Ovary (tissue), 3 donors: ENCODE data around the gene COX7B.
"Not testable (repeated sequence)": the region's sequence is repeated elsewhere in the genome, so short reads cannot be mapped to it uniquely, and the experiment has no call there.

Experiments
- EP300 ChIP-seq: sonication (generic); formaldehyde crosslinking; IDR thresholded peaks from one replicate; pipeline ENCODE4 v1.6.1; 2017; ENCODE audit warnings: antibody characterized with exemption
- POLR2A ChIP-seq: fragments of 450-650 bp; IDR thresholded peaks from one replicate; pipeline ENCODE4 v1.6.1; 2017; ENCODE audit warnings: antibody characterized with exemption, mild to moderate bottlenecking, moderate library complexity
- TF ChIP-seq, protein P1 (sequence below), 3 donors: fragments of 450-650 bp in 2 of 3; fragments of 200-600 bp in 1 of 3; IDR thresholded peaks; one replicate each; pipeline versions ENCODE4 v1.5.1 to v1.8.0; 2016 to 2022; ENCODE audit warnings: antibody characterized with exemption in 3 of 3, mild to moderate bottlenecking in 1 of 3
- donor health status: DM: no; HTN: no; CAD: no.

DNA sequence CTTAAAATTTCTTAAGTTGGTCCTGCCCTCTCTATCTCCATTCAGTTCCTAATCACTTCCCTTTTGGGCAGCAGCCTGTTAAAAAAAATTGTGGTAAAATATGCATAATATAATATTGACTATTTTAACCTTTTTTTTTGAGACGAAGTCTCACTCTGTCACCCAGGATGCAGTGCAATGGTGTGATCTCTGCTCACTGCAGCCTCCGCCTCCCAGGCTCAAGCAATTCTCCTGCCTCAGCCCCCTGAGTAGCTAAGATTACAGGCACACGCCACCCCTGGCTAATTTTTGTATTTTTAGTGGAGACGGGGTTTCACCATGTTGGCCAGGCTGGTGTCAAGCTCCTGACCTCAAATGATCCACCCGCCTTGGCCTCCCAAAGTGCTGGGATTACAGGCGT is 20.1 kb downstream of the COX7B start:
- not testable (repeated sequence) for TF ChIP-seq POLR2A, EP300
- TF ChIP-seq, protein P1, sequence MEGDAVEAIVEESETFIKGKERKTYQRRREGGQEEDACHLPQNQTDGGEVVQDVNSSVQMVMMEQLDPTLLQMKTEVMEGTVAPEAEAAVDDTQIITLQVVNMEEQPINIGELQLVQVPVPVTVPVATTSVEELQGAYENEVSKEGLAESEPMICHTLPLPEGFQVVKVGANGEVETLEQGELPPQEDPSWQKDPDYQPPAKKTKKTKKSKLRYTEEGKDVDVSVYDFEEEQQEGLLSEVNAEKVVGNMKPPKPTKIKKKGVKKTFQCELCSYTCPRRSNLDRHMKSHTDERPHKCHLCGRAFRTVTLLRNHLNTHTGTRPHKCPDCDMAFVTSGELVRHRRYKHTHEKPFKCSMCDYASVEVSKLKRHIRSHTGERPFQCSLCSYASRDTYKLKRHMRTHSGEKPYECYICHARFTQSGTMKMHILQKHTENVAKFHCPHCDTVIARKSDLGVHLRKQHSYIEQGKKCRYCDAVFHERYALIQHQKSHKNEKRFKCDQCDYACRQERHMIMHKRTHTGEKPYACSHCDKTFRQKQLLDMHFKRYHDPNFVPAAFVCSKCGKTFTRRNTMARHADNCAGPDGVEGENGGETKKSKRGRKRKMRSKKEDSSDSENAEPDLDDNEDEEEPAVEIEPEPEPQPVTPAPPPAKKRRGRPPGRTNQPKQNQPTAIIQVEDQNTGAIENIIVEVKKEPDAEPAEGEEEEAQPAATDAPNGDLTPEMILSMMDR (IDR thresholded peaks at IDR 0.05) = not testable (repeated sequence)
